NCI-H146 treated with DMSO at 0.1 percent for 48 hours (cell line): ENCODE data around the gene PTK7.
A peak's percentile ranks its signal among the peaks of the same experiment; 100 is the strongest.

Source experiments
- DNase-seq: peaks from one replicate; lab custom pipeline; 2025; ENCODE audit not compliant: unreplicated experiment; lab: John Stamatoyannopoulos, UW

PTK7 gene

GRCh38 chr6:43175676-43176422 is 99.7 kb downstream of the PTK7 start:
- no peak for DNase-seq

- no peak for DNase-seq
These were observed 100.3 kb downstream of the PTK7 start for GRCh38 chr6:43176423-43176786.

GRCh38 chr6:43178150-43178549 is 102.0 kb downstream of the PTK7 start:
- DNase-seq = no peak

- no peak for DNase-seq
These were observed 103.1 kb downstream of the PTK7 start for GRCh38 chr6:43178951-43179830.

- no peak for DNase-seq
These were observed 103.9 kb downstream of the PTK7 start for GRCh38 chr6:43180058-43180457.

- no peak for DNase-seq
These were observed 104.9 kb downstream of the PTK7 start for GRCh38 chr6:43180985-43181384.

- DNase-seq = no peak
These were observed 105.5 kb downstream of the PTK7 start for GRCh38 chr6:43181621-43181941.

- DNase-seq = peak; percentile 73
These were observed 106.1 kb downstream of the PTK7 start, which contains the start of gene CUL9 for GRCh38 chr6:43181942-43182860. TSS of gene CUL9 (plus strand) at chr6:43182196. CDS start at chr6:43184311, 2,115 bp downstream.

- no peak for DNase-seq
These were observed 107.3 kb downstream of the PTK7 start for GRCh38 chr6:43183441-43183840.

GRCh38 chr6:43184268-43184985 is 108.3 kb downstream of the PTK7 start:
- no peak for DNase-seq

- no peak for DNase-seq
These were observed 109.4 kb downstream of the PTK7 start for GRCh38 chr6:43185391-43185985.

- no peak for DNase-seq
These were observed 109.9 kb downstream of the PTK7 start for GRCh38 chr6:43186019-43186418.

GRCh38 chr6:43186706-43187105 is 110.6 kb downstream of the PTK7 start:
- no peak for DNase-seq

GRCh38 chr6:43187821-43188220 is 111.7 kb downstream of the PTK7 start:
- DNase-seq = no peak

GRCh38 chr6:43188426-43188825 is 112.3 kb downstream of the PTK7 start:
- no peak for DNase-seq

- no peak for DNase-seq
These were observed 113.7 kb downstream of the PTK7 start for GRCh38 chr6:43189776-43190304.

- no peak for DNase-seq
These were observed 116.8 kb downstream of the PTK7 start for GRCh38 chr6:43192911-43193310.

GRCh38 chr6:43193929-43194328 is 117.8 kb downstream of the PTK7 start:
- no peak for DNase-seq

GRCh38 chr6:43196337-43196736 is 120.2 kb downstream of the PTK7 start:
- DNase-seq = no peak

GRCh38 chr6:43199912-43200311 is 123.8 kb downstream of the PTK7 start:
- no peak for DNase-seq
